Measurements from ENCODE around the gene MPZL1. TPM values are rescaled to one million over a fixed set of nuclear protein-coding genes. Genes with fewer than 3 reads are reported as not detected.
A peak's percentile ranks its signal among the peaks of the same experiment; 100 is the strongest.

Gene MPZL1
- total RNA-seq, 1 experiment from 2014 or later, result 24.9 TPM

DNA sequence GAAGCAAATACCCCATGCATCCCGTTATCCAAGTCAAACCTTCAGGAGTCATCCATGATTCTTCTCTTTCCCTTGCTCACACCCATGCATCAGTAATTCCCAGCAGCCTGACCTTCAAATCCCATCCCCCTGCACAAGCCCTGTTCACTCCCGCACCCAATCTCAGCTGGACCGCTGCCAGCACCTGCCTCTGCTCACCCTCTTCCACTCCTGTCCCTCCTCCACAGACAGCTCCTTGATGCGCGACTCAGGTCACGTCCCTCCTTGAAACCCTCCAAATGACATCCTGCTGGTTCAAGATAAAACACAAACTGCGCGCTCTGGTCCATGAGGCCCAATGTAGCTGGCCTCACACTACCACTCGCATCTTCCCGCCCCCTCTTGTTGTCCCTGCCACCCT is 43.4 kb upstream of the MPZL1 start:
- Histone ChIP-seq H3K9ac (ENCODE audit: low read length) (no peak overlapping the region), H3K9me3 (ENCODE audit: low read length) (no peaks in the 10 kb centered on the region), H3K79me2 (ENCODE audit: low read length) (peaks cover 4% of the 10 kb centered on the region; the same call in 1 of the 2 replicates), H3K4me1 (ENCODE audit: low read length) (peaks cover 98% of the 10 kb centered on the region), H3K4me2 (ENCODE audit: low read depth, low read length, poor library complexity, severe bottlenecking) (peak overlapping the region; percentile 24), H2AFZ (ENCODE audit: low read length) (no peak overlapping the region), H3K27ac (ENCODE audit: low read length) (peak overlapping the region; percentile 98), H3K4me3 (ENCODE audit: low read length) (no peak overlapping the region), H4K20me1 (ENCODE audit: insufficient read depth, low read depth, low read length) (no peaks in the 10 kb centered on the region), H3K36me3 (ENCODE audit: insufficient read depth, low read length) (no peaks in the 10 kb centered on the region), H3K27me3 (ENCODE audit: low read length) (no peaks in the 10 kb centered on the region), H3K9me2 (replicated peaks; ENCODE audit: insufficient read depth, low read length) (no peaks in the 10 kb centered on the region)
- peak; percentile 34 for DNase-seq

- H3K9me2 ChIP-seq (replicated peaks; ENCODE audit: insufficient read depth, low read length), result no peaks in the 10 kb centered on the region
- peak; percentile 44 for DNase-seq
- no peak overlapping the region for H2AFZ ChIP-seq (ENCODE audit: low read length)
- peak overlapping the region; percentile 98 for H3K27ac ChIP-seq (ENCODE audit: low read length)
- peaks cover 98% of the 10 kb centered on the region for H3K4me1 ChIP-seq (ENCODE audit: low read length)
- H3K9ac ChIP-seq (ENCODE audit: low read length), result peak overlapping the region; percentile 23; the same call in 1 of the 2 replicates
- H3K79me2 ChIP-seq (ENCODE audit: low read length), result peaks cover 4% of the 10 kb centered on the region; the same call in 1 of the 2 replicates
- H3K9me3 ChIP-seq (ENCODE audit: low read length), result no peaks in the 10 kb centered on the region
- no peaks in the 10 kb centered on the region for H3K27me3 ChIP-seq (ENCODE audit: low read length)
- H3K4me3 ChIP-seq (ENCODE audit: low read length), result no peak overlapping the region
- no peaks in the 10 kb centered on the region for H3K36me3 ChIP-seq (ENCODE audit: insufficient read depth, low read length)
- no peaks in the 10 kb centered on the region for H4K20me1 ChIP-seq (ENCODE audit: insufficient read depth, low read depth, low read length)
- H3K4me2 ChIP-seq (ENCODE audit: low read depth, low read length, poor library complexity, severe bottlenecking), result peak overlapping the region; percentile 24
These were observed 42.9 kb upstream of the MPZL1 start for GRCh38 chr1:167678838-167679237.

DNA sequence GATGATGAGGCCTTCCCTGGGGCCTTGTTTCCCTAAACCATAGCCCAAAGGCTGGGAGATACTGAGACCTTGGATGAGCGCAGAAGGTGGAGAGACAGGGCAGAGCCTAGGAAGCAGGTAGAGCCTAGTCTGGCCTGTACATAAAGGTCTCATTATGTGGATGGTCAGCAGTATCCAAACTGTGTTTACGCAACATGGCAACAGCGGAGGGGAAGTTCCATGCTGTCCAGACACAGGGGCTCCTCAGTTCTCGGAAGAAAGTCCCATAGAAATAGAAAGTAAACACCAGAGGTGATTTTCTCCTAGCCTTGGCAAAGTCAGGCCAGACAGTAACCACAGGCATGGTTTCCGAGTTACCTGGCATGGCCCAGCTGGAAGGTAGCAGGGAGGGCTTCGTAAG is 42.1 kb upstream of the MPZL1 start:
- no peak for DNase-seq
- H4K20me1 ChIP-seq (ENCODE audit: insufficient read depth, low read depth, low read length), result no peaks in the 10 kb centered on the region
- H3K4me3 ChIP-seq (ENCODE audit: low read length), result no peak overlapping the region
- peak overlapping the region; percentile 60 for H3K4me2 ChIP-seq (ENCODE audit: low read depth, low read length, poor library complexity, severe bottlenecking)
- no peak overlapping the region for H2AFZ ChIP-seq (ENCODE audit: low read length)
- H3K27me3 ChIP-seq (ENCODE audit: low read length), result no peaks in the 10 kb centered on the region
- H3K36me3 ChIP-seq (ENCODE audit: insufficient read depth, low read length), result no peaks in the 10 kb centered on the region
- H3K9ac ChIP-seq (ENCODE audit: low read length), result peak overlapping the region; percentile 23; the same call in 1 of the 2 replicates
- H3K9me2 ChIP-seq (replicated peaks; ENCODE audit: insufficient read depth, low read length), result no peaks in the 10 kb centered on the region
- H3K79me2 ChIP-seq (ENCODE audit: low read length), result peaks cover 4% of the 10 kb centered on the region; the same call in 1 of the 2 replicates
- no peaks in the 10 kb centered on the region for H3K9me3 ChIP-seq (ENCODE audit: low read length)
- peaks cover 98% of the 10 kb centered on the region for H3K4me1 ChIP-seq (ENCODE audit: low read length)
- peak overlapping the region; percentile 98 for H3K27ac ChIP-seq (ENCODE audit: low read length)

- H3K79me2 ChIP-seq (ENCODE audit: low read length), result peaks cover 4% of the 10 kb centered on the region; the same call in 1 of the 2 replicates
- peak overlapping the region; percentile 22; the same call in 1 of the 2 replicates for H3K4me3 ChIP-seq (ENCODE audit: low read length)
- no peaks in the 10 kb centered on the region for H3K27me3 ChIP-seq (ENCODE audit: low read length)
- no peak overlapping the region for H2AFZ ChIP-seq (ENCODE audit: low read length)
- H3K4me1 ChIP-seq (ENCODE audit: low read length), result peaks cover 98% of the 10 kb centered on the region
- peak overlapping the region; percentile 98 for H3K27ac ChIP-seq (ENCODE audit: low read length)
- peak overlapping the region; percentile 60 for H3K4me2 ChIP-seq (ENCODE audit: low read depth, low read length, poor library complexity, severe bottlenecking)
- peak overlapping the region; percentile 56 for H3K9ac ChIP-seq (ENCODE audit: low read length)
- H4K20me1 ChIP-seq (ENCODE audit: insufficient read depth, low read depth, low read length), result no peaks in the 10 kb centered on the region
- H3K36me3 ChIP-seq (ENCODE audit: insufficient read depth, low read length), result no peaks in the 10 kb centered on the region
- DNase-seq, result peak; percentile 84
- H3K9me2 ChIP-seq (replicated peaks; ENCODE audit: insufficient read depth, low read length), result no peaks in the 10 kb centered on the region
- no peaks in the 10 kb centered on the region for H3K9me3 ChIP-seq (ENCODE audit: low read length)
These were observed 40.8 kb upstream of the MPZL1 start for GRCh38 chr1:167681024-167681423.

- H3K9me2 ChIP-seq (replicated peaks; ENCODE audit: insufficient read depth, low read length), result no peaks in the 10 kb centered on the region
- H3K4me2 ChIP-seq (ENCODE audit: low read depth, low read length, poor library complexity, severe bottlenecking), result peak overlapping the region; percentile 60
- peak; percentile 41 for DNase-seq
- no peak overlapping the region for H3K4me3 ChIP-seq (ENCODE audit: low read length)
- H3K27ac ChIP-seq (ENCODE audit: low read length), result peak overlapping the region; percentile 98
- peak overlapping the region; percentile 56 for H3K9ac ChIP-seq (ENCODE audit: low read length)
- H3K27me3 ChIP-seq (ENCODE audit: low read length), result no peaks in the 10 kb centered on the region
- H3K79me2 ChIP-seq (ENCODE audit: low read length), result peaks cover 4% of the 10 kb centered on the region; the same call in 1 of the 2 replicates
- no peak overlapping the region for H2AFZ ChIP-seq (ENCODE audit: low read length)
- no peaks in the 10 kb centered on the region for H4K20me1 ChIP-seq (ENCODE audit: insufficient read depth, low read depth, low read length)
- no peaks in the 10 kb centered on the region for H3K36me3 ChIP-seq (ENCODE audit: insufficient read depth, low read length)
- peaks cover 98% of the 10 kb centered on the region for H3K4me1 ChIP-seq (ENCODE audit: low read length)
- H3K9me3 ChIP-seq (ENCODE audit: low read length), result no peaks in the 10 kb centered on the region
These were observed 40.2 kb upstream of the MPZL1 start for GRCh38 chr1:167681451-167682098.

DNA sequence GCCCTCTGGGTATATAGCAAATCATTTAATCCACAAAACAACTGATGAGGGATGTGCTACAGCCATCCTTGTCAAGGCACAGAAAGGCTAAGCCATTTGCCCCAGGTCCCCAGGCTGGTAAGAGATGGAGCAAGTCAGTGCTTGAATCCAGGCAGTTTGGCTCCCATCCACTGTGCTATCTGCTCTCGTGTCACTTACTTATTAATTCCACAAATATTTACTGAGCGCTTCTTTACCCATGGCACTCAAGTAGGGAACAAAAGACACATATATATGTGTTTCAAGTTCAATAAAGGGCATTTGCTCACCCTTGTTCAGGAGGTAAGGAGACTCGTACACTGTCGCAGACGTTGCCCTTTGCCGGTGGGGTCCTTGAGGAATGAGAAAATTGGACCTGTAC is 38.6 kb upstream of the MPZL1 start:
- Histone ChIP-seq H3K4me1 (ENCODE audit: low read length) (peaks cover 96% of the 10 kb centered on the region), H4K20me1 (ENCODE audit: insufficient read depth, low read depth, low read length) (no peaks in the 10 kb centered on the region)

GRCh38 chr1:167683641-167684502 is 37.9 kb upstream of the MPZL1 start:
- no peaks in the 10 kb centered on the region for H3K27me3 ChIP-seq (ENCODE audit: low read length)
- H3K4me1 ChIP-seq (ENCODE audit: low read length), result peaks cover 95% of the 10 kb centered on the region
- H3K79me2 ChIP-seq (ENCODE audit: low read length), result no peaks in the 10 kb centered on the region
- peaks cover 3% of the 10 kb centered on the region; the same call in 1 of the 2 replicates for H3K36me3 ChIP-seq (ENCODE audit: insufficient read depth, low read length)
- DNase-seq, result peak; percentile 45
- H3K4me2 ChIP-seq (ENCODE audit: low read depth, low read length, poor library complexity, severe bottlenecking), result peak overlapping the region; percentile 5
- no peaks in the 10 kb centered on the region for H4K20me1 ChIP-seq (ENCODE audit: insufficient read depth, low read depth, low read length)
- no peak overlapping the region for H3K4me3 ChIP-seq (ENCODE audit: low read length)
- H3K9me2 ChIP-seq (replicated peaks; ENCODE audit: insufficient read depth, low read length), result no peaks in the 10 kb centered on the region
- peak overlapping the region; percentile 7 for H3K9ac ChIP-seq (ENCODE audit: low read length)
- no peak overlapping the region for H2AFZ ChIP-seq (ENCODE audit: low read length)
- no peaks in the 10 kb centered on the region for H3K9me3 ChIP-seq (ENCODE audit: low read length)
- peak overlapping the region; percentile 63 for H3K27ac ChIP-seq (ENCODE audit: low read length)

More for the DNA sequence above, 38.6 kb upstream of the MPZL1 start:
- Histone ChIP-seq H3K27me3 (ENCODE audit: low read length) (no peaks in the 10 kb centered on the region), H3K9me3 (ENCODE audit: low read length) (no peaks in the 10 kb centered on the region), H3K9me2 (replicated peaks; ENCODE audit: insufficient read depth, low read length) (no peaks in the 10 kb centered on the region), H3K4me3 (ENCODE audit: low read length) (no peak overlapping the region), H2AFZ (ENCODE audit: low read length) (no peak overlapping the region), H3K9ac (ENCODE audit: low read length) (peak overlapping the region; percentile 6; the same call in 1 of the 2 replicates), H3K36me3 (ENCODE audit: insufficient read depth, low read length) (no peaks in the 10 kb centered on the region), H3K27ac (ENCODE audit: low read length) (peak overlapping the region; percentile 63), H3K4me2 (ENCODE audit: low read depth, low read length, poor library complexity, severe bottlenecking) (no peak overlapping the region), H3K79me2 (ENCODE audit: low read length) (no peaks in the 10 kb centered on the region)
- DNase-seq, result peak; percentile 42

DNA sequence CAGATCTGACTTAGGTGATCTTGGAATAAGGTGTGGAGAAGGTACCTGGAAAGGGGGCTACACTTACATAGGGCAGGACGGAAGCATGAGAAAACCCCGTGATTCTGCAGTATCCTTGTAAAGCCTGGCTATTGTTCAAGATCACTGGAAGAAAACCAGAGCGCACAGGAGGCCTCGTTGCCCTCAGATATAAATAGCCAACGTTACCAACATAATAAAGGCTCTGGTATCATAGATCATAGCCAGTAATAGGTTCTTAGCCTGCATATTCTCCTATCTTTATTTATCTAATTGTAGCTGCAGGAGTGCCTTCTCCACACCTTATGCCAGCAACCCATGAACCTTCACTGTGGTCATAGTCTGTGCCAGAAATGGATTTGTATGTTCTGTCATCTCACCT is 35.9 kb upstream of the MPZL1 start:
- H2AFZ ChIP-seq (ENCODE audit: low read length), result no peak overlapping the region
- peak overlapping the region; percentile 63 for H3K27ac ChIP-seq (ENCODE audit: low read length)
- H3K4me2 ChIP-seq (ENCODE audit: low read depth, low read length, poor library complexity, severe bottlenecking), result no peak overlapping the region
- H3K9me3 ChIP-seq (ENCODE audit: low read length), result no peaks in the 10 kb centered on the region
- H3K4me1 ChIP-seq (ENCODE audit: low read length), result peaks cover 75% of the 10 kb centered on the region
- H4K20me1 ChIP-seq (ENCODE audit: insufficient read depth, low read depth, low read length), result no peaks in the 10 kb centered on the region
- H3K36me3 ChIP-seq (ENCODE audit: insufficient read depth, low read length), result peaks cover 8% of the 10 kb centered on the region
- no peaks in the 10 kb centered on the region for H3K79me2 ChIP-seq (ENCODE audit: low read length)
- no peak overlapping the region for H3K4me3 ChIP-seq (ENCODE audit: low read length)
- H3K9ac ChIP-seq (ENCODE audit: low read length), result no peak overlapping the region
- no peaks in the 10 kb centered on the region for H3K9me2 ChIP-seq (replicated peaks; ENCODE audit: insufficient read depth, low read length)
- peak; percentile 49 for DNase-seq
- H3K27me3 ChIP-seq (ENCODE audit: low read length), result no peaks in the 10 kb centered on the region
